ENCODE data around the gene SCGB2B2. TPM values are rescaled to one million over a fixed set of nuclear protein-coding genes. Genes with fewer than 3 reads are reported as not detected.

SCGB2B2 gene
- polyA plus RNA-seq, 2 of the 4 experiments (the other 2 are of a cell fraction), result 0.21 to 0.26 TPM

GRCh38 chr19:34711890-34712289 lies 34.9 kb upstream of the SCGB2B2 start:
- Histone ChIP-seq H3K27ac (no peak overlapping the region), H3K4me2 (no peak overlapping the region), H3K4me3 (no peak overlapping the region), H3K4me1 (no peaks in the 10 kb centered on the region), H3K9me3 (peaks cover 71% of the 10 kb centered on the region)
- no peak for ATAC-seq
- CTCF ChIA-PET, result interaction anchor here (0.6 to 5.1 kb wide), 46 partner anchors 10 to 1491 kb away, joined by 3 to 42 read pairs (median 4); partner anchors contain the start of gene ZNF181
- POLR2A ChIA-PET, result no interaction called here
- WGBS (ENCODE audit: missing lambda C conversion rate), result 9% methylated on average over 6 of the region's 6 CpGs
- TF ChIP-seq MYC (IDR thresholded peaks at IDR 0.05; ENCODE audit: borderline replicate concordance, low read length) (no peak), HEYL (CRISPR knock-in tag; IDR thresholded peaks at IDR 0.05) (no peak), BHLHE40 (IDR thresholded peaks at IDR 0.05; ENCODE audit: low read depth, low read length) (no peak)
- FAIRE-seq, result peak; percentile 73
- no peak for DNase-seq (ENCODE audit: low read depth in 1 of 2, low spot score in 1 of 2)

- no peak for FAIRE-seq
- CTCF ChIA-PET, result interaction anchor here (0.5 to 1.3 kb wide), 4 partner anchors 68 to 930 kb away, joined by 3 read pairs; no protein-coding TSS in a partner anchor
- WGBS (ENCODE audit: missing lambda C conversion rate), result 0% methylated on average over 2 of the region's 2 CpGs
- POLR2A ChIA-PET, result no interaction called here
- no peak for ATAC-seq
- TF ChIP-seq KDM1A (IDR thresholded peaks at IDR 0.05; ENCODE audit: low read depth) (no peak), EP300 (IDR thresholded peaks at IDR 0.05) (no peak), FOSL2 (IDR thresholded peaks at IDR 0.05) (no peak), FOSL2 (CRISPR knock-in tag; IDR thresholded peaks at IDR 0.05) (no peak), CEBPB (IDR thresholded peaks at IDR 0.05) (no peak)
- peaks cover 45% of the 10 kb centered on the region for H3K9me3 ChIP-seq
- no peak overlapping the region for H3K4me3 ChIP-seq
- no peak overlapping the region for H3K4me2 ChIP-seq
- no peaks in the 10 kb centered on the region for H3K4me1 ChIP-seq
- H3K27ac ChIP-seq, result no peak overlapping the region
- no peak for DNase-seq (ENCODE audit: low read depth in 1 of 2, low spot score in 1 of 2)
Measured at GRCh38 chr19:34707661-34708060, 30.7 kb upstream of the SCGB2B2 start.

- Histone ChIP-seq H3K4me2 (no peak overlapping the region), H3K27ac (no peak overlapping the region), H3K4me1 (no peaks in the 10 kb centered on the region), H3K9me3 (peaks cover 84% of the 10 kb centered on the region), H3K4me3 (no peak overlapping the region)
- TF ChIP-seq HES2 (IDR thresholded peaks at IDR 0.05) (no peak), RAD21 (conservative IDR thresholded peaks at IDR 0.05 in 1 of 2, IDR thresholded peaks at IDR 0.05 in 1 of 2) (no peak), E2F6 (IDR thresholded peaks at IDR 0.05; ENCODE audit: borderline replicate concordance, low read depth) (no peak), HOXA7 (CRISPR knock-in tag; IDR thresholded peaks at IDR 0.05) (no peak), ZFP36 (IDR thresholded peaks at IDR 0.05; ENCODE audit: borderline replicate concordance, partially characterized antibody) (no peak), KDM1A (IDR thresholded peaks at IDR 0.05; ENCODE audit: low read depth) (no peak), FOSL2 (IDR thresholded peaks at IDR 0.05) (no peak), FOSL2 (CRISPR knock-in tag; IDR thresholded peaks at IDR 0.05) (no peak), JUN (IDR thresholded peaks at IDR 0.05) (no peak), CBX2 (IDR thresholded peaks at IDR 0.05; ENCODE audit: borderline replicate concordance, low read depth) (no peak), GATA3 (IDR thresholded peaks at IDR 0.05; ENCODE audit: borderline replicate concordance) (no peak), FOXS1 (CRISPR knock-in tag; IDR thresholded peaks at IDR 0.05) (no peak), TP53 (CRISPR knock-in tag; IDR thresholded peaks at IDR 0.05) (no peak), MAFK (IDR thresholded peaks at IDR 0.05; ENCODE audit: partially characterized antibody) (no peak), SMC3 (IDR thresholded peaks at IDR 0.05) (no peak), RNF2 (IDR thresholded peaks at IDR 0.05; ENCODE audit: borderline replicate concordance, low read depth) (no peak)
- ATAC-seq, result no peak
- no peak for FAIRE-seq
- ChIA-PET CTCF (interaction anchor here (0.6 to 1.4 kb wide), 2 partner anchors 19 to 93 kb away, joined by 3 to 4 read pairs; no protein-coding TSS in a partner anchor), POLR2A (no interaction called here)
- 0% methylated on average over 2 of the region's 2 CpGs for WGBS (ENCODE audit: missing lambda C conversion rate)
- DNase-seq (ENCODE audit: low read depth in 1 of 2, low spot score in 1 of 2), result no peak
Measured at GRCh38 chr19:34692549-34692948, 15.6 kb upstream of the SCGB2B2 start.

GRCh38 chr19:34690372-34690771 lies 13.4 kb upstream of the SCGB2B2 start:
- H3K9me3 ChIP-seq, result peaks cover 88% of the 10 kb centered on the region
- H3K4me3 ChIP-seq, result no peak overlapping the region
- no peak for TF ChIP-seq MAZ (IDR thresholded peaks at IDR 0.05; ENCODE audit: borderline replicate concordance, low read depth, low read length)
- TF ChIP-seq BHLHE40 (IDR thresholded peaks at IDR 0.05; ENCODE audit: low read depth, low read length), result no peak
- TF ChIP-seq CHD4 (IDR thresholded peaks at IDR 0.05; ENCODE audit: borderline replicate concordance), result no peak
- no peak for TF ChIP-seq MAFK (IDR thresholded peaks at IDR 0.05; ENCODE audit: partially characterized antibody)
- no peak for DNase-seq (ENCODE audit: low read depth in 1 of 2, low spot score in 1 of 2)
- H3K27ac ChIP-seq, result no peak overlapping the region
- ChIA-PET CTCF (no interaction called here), POLR2A (no interaction called here)
- 8% methylated on average over 3 of the region's 3 CpGs for WGBS (ENCODE audit: missing lambda C conversion rate)
- ATAC-seq, result peak in 1 of 2 experiments; percentile 11; a peak in 3 of 6 replicates
- H3K4me1 ChIP-seq, result no peaks in the 10 kb centered on the region
- FAIRE-seq, result no peak
- no peak overlapping the region for H3K4me2 ChIP-seq
